GM21367 (cell line): ENCODE data around the gene BTBD16.

Experiments
- ATAC-seq: cut with Tn5 transposase; IDR thresholded peaks from one replicate; pipeline ENCODE4 v1.9.1; 2021; ENCODE audit not compliant: unreplicated experiment

Gene BTBD16

GRCh38 chr10:122267849-122268737 lies 3.0 kb upstream of the BTBD16 start:
- peak; percentile 96 for ATAC-seq

- ATAC-seq, result no peak
These were observed 1.9 kb upstream of the BTBD16 start for GRCh38 chr10:122269059-122269687.

GRCh38 chr10:122273966-122274545 lies 3.0 kb downstream of the BTBD16 start:
- ATAC-seq, result no peak

- ATAC-seq, result no peak
These were observed 5.6 kb downstream of the BTBD16 start for GRCh38 chr10:122276611-122277208.

- ATAC-seq, result no peak
These were observed 6.5 kb downstream of the BTBD16 start for GRCh38 chr10:122277526-122278136.

- ATAC-seq, result no peak
These were observed 8.6 kb downstream of the BTBD16 start for GRCh38 chr10:122279725-122280141.

GRCh38 chr10:122280156-122280555 lies 9.1 kb downstream of the BTBD16 start:
- ATAC-seq, result no peak

GRCh38 chr10:122281018-122281626 lies 10.0 kb downstream of the BTBD16 start:
- no peak for ATAC-seq

- ATAC-seq, result no peak
These were observed 10.7 kb downstream of the BTBD16 start for GRCh38 chr10:122281751-122282150.

GRCh38 chr10:122282253-122282671 lies 11.2 kb downstream of the BTBD16 start:
- no peak for ATAC-seq

GRCh38 chr10:122282909-122283308 lies 11.8 kb downstream of the BTBD16 start:
- no peak for ATAC-seq

GRCh38 chr10:122285506-122286444 lies 14.7 kb downstream of the BTBD16 start:
- no peak for ATAC-seq

GRCh38 chr10:122286867-122287266 lies 15.8 kb downstream of the BTBD16 start:
- ATAC-seq, result no peak

- no peak for ATAC-seq
These were observed 16.5 kb downstream of the BTBD16 start for GRCh38 chr10:122287570-122287969.

- no peak for ATAC-seq
These were observed 17.2 kb downstream of the BTBD16 start for GRCh38 chr10:122288262-122288661.

- ATAC-seq, result no peak
These were observed 17.8 kb downstream of the BTBD16 start for GRCh38 chr10:122288917-122289316.

GRCh38 chr10:122290334-122290733 lies 19.2 kb downstream of the BTBD16 start:
- ATAC-seq, result no peak

GRCh38 chr10:122290833-122291532 lies 19.9 kb downstream of the BTBD16 start:
- ATAC-seq, result no peak

- no peak for ATAC-seq
These were observed 20.6 kb downstream of the BTBD16 start for GRCh38 chr10:122291739-122292138.
